GM19193 (cell line): Measurements from ENCODE around the gene CROCC2.

Experiments
- POLR2A ChIP-seq: IDR thresholded peaks from 4 replicates; pipeline ENCODE4 v1.6.1; 2011; ENCODE audit not compliant: insufficient read depth, insufficient read length; ENCODE audit errors: extremely low read depth

Gene CROCC2

DNA sequence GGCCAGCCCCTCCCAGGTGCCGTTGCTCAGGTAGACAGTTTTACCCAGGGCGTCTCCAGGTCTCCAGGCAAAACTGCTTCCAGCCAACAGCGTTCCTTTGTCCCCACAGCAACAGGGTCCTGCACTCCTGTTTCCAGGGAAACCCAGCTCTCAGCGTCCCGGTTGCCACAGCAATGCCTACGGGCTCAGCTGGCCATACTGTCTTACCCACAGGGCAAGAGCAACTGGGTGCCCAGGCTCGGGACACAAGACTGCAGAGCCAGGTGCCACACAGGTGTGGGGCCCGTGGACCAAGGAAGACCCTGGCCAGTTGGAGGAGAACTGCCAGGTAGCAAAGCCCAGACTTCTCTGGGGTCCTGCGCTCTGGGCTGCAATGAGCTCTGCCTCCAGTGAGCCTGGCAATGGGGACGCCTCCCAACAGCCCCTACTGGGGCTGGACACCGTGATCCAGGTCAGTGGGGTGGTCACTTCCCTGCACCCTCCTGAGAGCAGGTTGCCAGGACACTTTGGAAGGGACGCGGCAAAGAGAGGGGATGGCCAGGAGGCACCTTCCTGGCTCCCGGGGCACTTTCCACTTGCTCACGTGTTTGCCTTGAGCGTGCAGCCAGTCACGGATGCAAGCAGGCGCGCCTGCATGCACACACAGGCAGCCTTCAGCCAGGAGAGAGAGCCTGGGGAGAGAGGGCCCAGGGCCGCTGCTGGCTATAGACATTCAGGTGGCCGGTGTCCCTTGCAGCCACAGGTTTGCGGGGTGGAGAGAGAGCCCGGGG lies at the start of gene CROCC2:
Gene CROCC2 (plus strand): TSS at position 196 of the 770 bp plus-strand sequence. CDS start 178 bp downstream, at position 374.
- TF ChIP-seq POLR2A: no peak

DNA sequence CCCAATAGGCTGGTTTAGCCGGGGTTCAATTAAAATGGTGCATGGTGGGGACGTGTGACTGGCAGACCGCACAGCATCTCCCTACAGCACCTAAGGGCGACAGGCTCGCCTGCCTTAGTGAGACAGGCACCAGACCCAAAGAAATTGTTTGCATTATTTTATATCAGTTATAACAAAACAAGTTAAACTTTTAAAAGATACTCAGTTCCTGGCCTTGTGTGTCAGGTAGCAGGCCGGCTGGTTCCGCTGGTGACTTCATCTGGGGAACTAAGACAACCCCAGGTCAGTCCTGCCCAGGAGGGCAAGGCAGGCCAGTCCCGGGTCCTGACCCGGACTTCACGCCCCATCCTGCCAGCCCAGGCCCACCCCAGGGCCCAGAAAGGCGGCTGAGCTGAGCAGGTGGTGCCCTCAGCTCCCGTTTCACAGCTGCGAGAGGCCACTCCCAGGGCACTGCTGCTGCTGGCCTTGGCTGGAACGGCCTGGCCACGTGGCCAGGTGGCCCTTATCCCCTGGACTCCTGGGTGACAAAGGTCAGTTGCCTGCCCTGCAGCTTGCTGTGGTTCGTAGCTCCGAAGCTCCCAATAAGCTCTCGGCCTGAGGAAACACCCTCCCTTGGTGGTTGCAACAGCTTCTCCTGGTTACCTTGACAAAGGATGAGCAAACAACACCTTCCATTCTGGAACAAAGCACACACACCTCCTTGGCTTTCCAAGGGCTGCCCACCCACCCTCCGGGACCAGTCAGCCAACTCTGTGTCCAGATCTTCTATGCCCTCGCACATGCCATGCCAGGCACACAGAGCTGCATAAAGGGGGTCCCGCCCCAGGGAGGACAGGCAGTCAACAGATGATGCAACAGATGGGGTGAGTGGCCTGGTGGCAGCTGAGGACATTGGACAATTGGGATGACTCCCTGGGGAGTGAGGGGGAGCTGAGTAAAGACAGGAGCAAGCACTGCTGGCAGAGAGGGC lies 48.8 kb upstream of the CROCC2 start:
- TF ChIP-seq POLR2A: no peak

DNA sequence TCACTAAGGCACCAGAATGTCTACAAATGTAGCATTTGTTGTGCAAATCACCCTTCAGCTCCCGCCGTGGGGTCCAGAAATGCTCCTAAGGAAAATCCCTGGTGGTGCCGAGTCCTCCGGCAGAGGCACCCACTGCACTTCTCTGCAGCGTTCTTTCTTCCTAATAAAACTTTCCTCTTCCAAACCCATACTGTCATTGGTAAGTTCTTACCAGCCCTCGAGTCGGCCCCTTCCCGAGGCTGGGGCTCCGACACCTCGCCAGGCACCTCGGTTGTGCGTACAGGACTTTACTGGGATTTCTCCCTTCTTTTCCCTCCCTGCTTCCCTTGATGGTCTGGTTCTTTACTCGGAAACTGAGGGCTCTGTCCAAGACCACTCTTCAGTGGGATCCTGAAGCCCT lies 47.8 kb upstream of the CROCC2 start:
- no peak for TF ChIP-seq POLR2A

DNA sequence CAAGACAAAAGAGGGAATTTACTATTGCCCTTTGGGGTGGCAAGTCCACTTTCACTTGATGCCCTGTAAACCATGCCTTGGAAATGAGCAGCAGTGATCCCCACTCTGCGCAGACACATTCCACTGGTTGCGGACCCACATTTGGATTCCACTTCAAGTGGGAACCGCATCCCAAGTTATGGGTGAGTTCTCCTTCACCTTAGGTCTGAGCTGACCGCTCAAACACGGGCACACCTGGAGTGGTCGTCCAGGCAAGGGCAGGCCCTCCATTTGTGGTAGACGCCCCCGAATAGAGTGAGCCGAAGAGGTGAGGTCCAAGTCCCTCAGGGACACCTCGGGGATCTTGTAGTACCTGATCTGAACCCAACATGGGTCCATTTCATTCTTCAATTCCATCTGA lies 47.3 kb upstream of the CROCC2 start:
- TF ChIP-seq POLR2A: no peak

DNA sequence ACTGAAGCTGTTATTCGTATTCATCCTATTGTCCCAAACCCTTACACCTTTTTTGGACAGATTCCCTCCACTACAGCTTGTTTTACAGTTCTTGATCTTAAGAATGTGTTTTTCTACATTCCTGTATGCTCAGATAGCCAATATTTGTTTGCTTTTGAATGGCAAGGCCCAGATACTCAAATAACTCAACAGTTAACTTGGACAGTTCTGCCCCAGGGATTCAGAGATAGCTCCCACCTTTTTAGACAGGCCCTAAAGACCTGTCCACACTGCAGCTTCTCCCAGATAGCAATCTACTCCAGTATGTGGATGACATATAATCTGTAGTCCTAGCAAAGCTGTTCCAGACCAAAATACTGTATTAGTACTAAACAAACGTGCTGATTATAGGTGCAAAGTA lies 44.6 kb upstream of the CROCC2 start:
- TF ChIP-seq POLR2A: no peak

DNA sequence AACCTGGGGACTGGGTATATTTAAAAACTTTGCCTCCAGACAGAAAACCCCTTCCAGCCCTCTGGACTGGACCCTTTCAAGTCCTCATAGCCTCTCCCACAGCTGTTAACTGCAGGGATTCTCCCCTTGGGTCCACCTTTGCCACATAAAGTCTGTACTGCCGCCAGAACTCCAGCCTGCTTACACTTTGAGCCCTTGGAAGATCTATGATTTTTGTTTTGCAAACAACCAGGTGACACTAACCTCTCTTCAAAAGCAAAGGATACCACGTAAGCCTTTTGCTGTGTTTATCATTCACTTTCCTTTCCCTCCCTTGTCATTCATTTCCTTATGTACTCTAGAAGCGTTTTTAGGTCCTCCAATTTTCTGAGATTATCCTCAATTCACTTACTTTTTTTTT lies 41.7 kb upstream of the CROCC2 start:
- TF ChIP-seq POLR2A: no peak

DNA sequence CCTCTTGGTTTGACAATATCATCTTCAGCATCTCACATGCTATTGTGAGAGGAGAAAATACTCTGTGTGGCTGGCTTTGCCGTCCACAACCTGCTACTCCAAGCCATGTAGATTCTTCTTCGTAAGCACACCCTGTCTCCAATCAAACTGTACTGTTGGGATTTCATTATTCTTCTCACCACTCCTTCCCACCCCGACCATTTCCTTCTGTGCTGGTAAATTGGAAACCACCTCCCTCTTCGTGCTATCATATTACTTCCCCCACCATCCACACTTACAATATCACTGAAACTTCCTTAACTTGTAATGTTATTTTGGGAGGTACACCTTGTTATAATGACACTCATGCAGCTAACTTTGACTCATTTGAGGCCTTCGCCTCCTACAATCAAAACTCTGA lies 40.7 kb upstream of the CROCC2 start:
- TF ChIP-seq POLR2A: no peak

DNA sequence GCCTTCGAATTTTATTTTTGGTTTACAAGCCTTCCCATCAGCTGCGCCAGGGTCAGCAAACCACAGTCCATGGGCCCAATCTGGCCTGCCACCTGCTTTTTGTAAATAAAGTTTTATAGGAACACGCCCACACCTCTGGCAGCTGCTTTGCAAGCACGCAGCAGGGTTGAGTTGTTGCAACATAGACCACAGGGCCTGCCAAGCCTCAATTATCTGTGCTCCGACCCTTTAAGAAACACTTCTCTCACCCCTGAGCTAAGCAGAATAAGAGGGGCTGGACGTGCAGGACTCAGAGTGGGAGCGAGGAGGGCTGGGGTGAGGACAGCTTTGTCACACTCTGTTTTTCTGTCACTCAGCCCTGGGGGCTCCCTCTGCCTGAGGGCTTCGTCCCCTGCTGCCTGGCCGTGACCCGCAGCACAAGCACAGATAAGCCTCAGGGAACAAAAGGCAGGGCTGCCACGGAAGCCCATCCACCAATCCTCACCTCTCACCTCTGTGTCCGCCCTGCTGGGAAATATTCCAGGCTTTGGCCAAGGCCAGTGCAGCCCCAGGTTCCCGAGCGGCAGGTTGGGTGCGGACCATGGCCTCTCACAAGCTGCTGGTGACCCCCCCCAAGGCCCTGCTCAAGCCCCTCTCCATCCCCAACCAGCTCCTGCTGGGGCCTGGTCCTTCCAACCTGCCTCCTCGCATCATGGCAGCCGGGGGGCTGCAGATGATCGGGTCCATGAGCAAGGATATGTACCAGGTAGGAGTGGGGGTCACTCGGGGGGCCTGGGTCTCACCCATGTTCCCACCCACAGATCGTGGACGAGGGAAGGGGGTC lies 37.6 kb upstream of the CROCC2 start, which contains the start of gene AGXT:
Gene AGXT (plus strand): TSS at position 539 of the 823 bp plus-strand sequence. CDS start 42 bp downstream, at position 581.
- TF ChIP-seq POLR2A: no peak

DNA sequence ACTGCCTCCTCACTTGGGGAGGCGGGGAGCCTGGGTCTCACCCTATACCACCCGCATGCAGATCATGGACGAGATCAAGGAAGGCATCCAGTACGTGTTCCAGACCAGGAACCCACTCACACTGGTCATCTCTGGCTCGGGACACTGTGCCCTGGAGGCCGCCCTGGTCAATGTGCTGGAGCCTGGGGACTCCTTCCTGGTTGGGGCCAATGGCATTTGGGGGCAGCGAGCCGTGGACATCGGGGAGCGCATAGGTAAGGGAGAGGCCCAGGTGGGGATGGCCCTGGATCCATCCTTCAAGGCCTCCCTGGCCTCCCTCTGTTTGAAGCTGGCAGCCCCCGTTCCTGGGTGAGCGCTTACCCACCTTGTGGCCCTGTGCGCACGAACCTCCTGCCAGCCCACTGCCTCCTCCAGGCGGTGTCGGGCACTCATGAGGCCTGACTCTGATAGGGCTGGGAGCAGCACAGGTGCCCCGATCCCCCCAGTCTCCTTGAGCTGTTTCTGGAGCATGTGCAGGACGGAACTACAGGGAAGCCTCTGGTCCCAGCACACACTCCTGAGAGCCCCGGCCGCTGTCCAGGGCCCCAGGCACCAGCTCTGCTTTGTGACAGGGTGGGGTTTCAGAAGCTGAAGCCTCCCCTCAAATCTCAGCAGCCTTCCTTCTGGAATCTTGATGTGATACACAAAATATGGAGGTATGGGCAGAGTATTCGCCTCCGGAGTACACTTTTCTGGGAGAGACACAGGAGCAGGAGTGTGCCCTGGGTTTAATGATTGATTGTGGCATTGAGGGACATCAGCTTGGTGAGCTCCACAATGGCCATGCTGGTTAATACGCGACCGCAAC lies 36.8 kb upstream of the CROCC2 start:
- no peak for TF ChIP-seq POLR2A

DNA sequence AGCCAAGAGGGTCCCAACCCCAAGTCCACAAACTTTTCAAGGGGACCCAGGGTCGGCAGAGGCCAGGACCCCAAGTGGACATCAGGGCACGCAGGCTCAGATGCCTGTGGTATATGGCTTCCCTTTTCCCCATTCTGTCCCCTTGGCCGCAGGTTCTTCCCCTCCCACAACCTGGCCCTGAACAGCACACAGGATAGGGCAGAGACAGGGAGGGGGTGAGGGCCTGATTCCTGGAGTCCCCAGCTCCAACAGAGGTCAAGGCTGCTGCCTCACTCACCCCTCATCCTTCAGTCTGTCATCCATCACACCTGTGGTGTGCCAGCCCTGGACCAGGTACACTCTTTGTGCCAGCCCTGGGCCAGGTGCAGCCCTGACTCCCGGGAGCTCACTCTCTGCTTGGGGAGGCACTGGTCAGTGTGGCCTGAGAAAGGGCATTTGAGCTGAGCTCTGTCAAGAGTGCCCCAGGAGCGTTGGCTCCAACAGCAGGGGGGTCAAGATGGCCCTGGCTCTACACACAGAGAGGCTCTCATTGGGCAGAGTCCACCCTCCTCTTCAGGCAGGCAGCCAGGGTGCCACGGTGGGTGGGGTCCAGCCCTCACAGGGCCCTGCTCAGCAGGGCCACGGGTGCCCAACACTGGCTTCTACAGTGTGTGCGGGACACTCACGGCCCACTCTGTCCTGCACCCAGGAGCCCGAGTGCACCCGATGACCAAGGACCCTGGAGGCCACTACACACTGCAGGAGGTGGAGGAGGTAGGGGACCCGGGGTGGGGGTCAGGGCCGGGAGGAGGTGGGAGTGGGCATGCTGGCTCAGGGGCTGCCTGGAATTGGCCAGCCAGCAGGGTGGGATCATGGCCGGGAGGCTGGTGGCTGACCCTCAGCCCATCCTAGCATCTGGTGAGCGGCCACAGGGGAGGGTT lies 35.9 kb upstream of the CROCC2 start:
- no peak for TF ChIP-seq POLR2A

DNA sequence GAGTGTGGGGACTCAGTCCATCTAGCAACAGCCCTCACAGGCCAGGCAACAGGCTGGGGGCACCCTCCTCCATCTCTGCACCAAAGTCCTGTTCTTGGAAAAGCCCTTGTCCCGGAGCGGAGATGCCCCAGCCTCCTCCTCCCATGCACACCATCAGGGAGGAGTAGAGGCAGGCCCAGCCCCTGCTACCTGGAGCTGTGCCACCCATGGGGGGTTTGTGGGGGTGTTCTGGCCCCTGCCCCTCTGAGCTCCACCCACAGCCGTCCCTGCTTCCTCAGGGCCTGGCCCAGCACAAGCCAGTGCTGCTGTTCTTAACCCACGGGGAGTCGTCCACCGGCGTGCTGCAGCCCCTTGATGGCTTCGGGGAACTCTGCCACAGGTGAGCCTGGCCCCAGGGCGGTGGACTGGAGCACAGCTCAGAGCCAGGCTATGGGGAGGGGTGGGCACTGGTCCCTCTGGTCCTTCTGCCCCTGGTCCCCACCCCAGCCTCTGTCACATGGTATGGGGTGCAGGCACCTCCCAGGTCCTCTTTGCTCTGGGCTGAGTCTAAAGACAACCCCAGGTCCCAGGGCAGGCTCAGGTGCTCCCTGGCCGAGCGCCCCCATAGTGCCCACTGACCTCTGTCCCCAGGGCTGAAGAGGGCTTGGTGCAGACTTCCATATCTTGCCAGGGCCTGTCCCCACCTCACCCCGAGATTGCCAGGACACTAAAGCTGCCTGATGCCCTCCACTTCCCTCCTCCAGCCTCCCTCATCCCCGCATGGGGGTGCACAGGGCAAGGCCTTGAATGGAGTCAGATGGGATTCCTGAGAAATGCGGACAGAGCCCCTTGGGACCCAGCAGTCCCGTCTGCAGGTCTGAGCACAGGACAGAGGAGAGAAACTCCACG lies 34.8 kb upstream of the CROCC2 start:
- no peak for TF ChIP-seq POLR2A
